Upper lobe of right lung (tissue), 1 donor: ENCODE data around the gene JAG2. TPM values are rescaled to one million over a fixed set of nuclear protein-coding genes. Genes with fewer than 3 reads are reported as not detected.

ENCODE experiments used
- ATAC-seq: fragments of 200-7000 bp; cut with Tn5 transposase; one replicate; pipeline ENCODE4 v1.9.1; 2020; ENCODE audit warnings: mild to moderate bottlenecking, moderate library complexity
- DNase-seq: peaks from one replicate; pipeline ENCODE4 v3.0.0-alpha.2; 2020
- H3K27ac ChIP-seq: fragments of 200-600 bp; one replicate; pipeline ENCODE4 v1.8.0; 2022
- H3K27me3 ChIP-seq: fragments of 200-600 bp; one replicate; pipeline ENCODE4 v1.8.0; 2022; ENCODE audit warnings: mild to moderate bottlenecking
- H3K36me3 ChIP-seq: fragments of 200-600 bp; one replicate; pipeline ENCODE4 v1.8.0; 2022
- H3K4me1 ChIP-seq: fragments of 200-600 bp; one replicate; pipeline ENCODE4 v1.8.0; 2022
- H3K4me3 ChIP-seq: fragments of 200-600 bp; one replicate; pipeline ENCODE4 v1.8.0; 2022; ENCODE audit warnings: mild to moderate bottlenecking
- H3K9me3 ChIP-seq: fragments of 200-600 bp; one replicate; pipeline ENCODE4 v1.8.0; 2022
- CTCF ChIP-seq: fragments of 200-600 bp; IDR thresholded peaks from one replicate; pipeline ENCODE4 v1.8.0; 2022; ENCODE audit warnings: antibody characterized with exemption
- intact Hi-C: fragments of 100-400 bp; cut with DNase I; formaldehyde crosslinking; loops from one replicate; pipeline ENCODE4 v1.11.0; 2022
- total RNA-seq: library from RNA; stranded (reverse); fragmentation: NEBNext Ultra II Directional; extraction: Animal tissue kit (Norgen Biotek cat#: 25700); gene quantifications from one replicate; pipeline ENCODE4 v1.2.1, GENCODE V29; 2021
- donor health status: DM: no; HTN: yes; CAD: no; lungs with severe emphysema.

Gene JAG2
- total RNA-seq, 1 donor from 2014 or later, result 31.2 TPM

- Histone ChIP-seq H3K9me3 (no peaks in the 10 kb centered on the region), H3K27me3 (peaks cover 6% of the 10 kb centered on the region), H3K27ac (no peak overlapping the region), H3K36me3 (no peaks in the 10 kb centered on the region), H3K4me1 (peaks cover 9% of the 10 kb centered on the region), H3K4me3 (no peak overlapping the region)
- no peak for ATAC-seq
- no peak for TF ChIP-seq CTCF
- intact Hi-C loops, result no loop called here
- no peak for DNase-seq
Observed at GRCh38 chr14:105185973-105186372, 17.4 kb upstream of the JAG2 start.

GRCh38 chr14:105185001-105185400 is 16.4 kb upstream of the JAG2 start:
- intact Hi-C loops, result no loop called here
- no peaks in the 10 kb centered on the region for H3K9me3 ChIP-seq
- H3K4me1 ChIP-seq, result peaks cover 16% of the 10 kb centered on the region
- H3K27me3 ChIP-seq, result peaks cover 5% of the 10 kb centered on the region
- ATAC-seq, result no peak
- no peak for TF ChIP-seq CTCF
- no peak for DNase-seq
- no peak overlapping the region for H3K27ac ChIP-seq
- H3K4me3 ChIP-seq, result no peak overlapping the region
- no peaks in the 10 kb centered on the region for H3K36me3 ChIP-seq

GRCh38 chr14:105184461-105184860 is 15.9 kb upstream of the JAG2 start:
- H3K27me3 ChIP-seq, result peaks cover 5% of the 10 kb centered on the region
- ATAC-seq (no peak), DNase-seq (no peak)
- intact Hi-C loops, result no loop called here
- no peak overlapping the region for H3K4me3 ChIP-seq
- no peaks in the 10 kb centered on the region for H3K9me3 ChIP-seq
- TF ChIP-seq CTCF, result no peak
- H3K27ac ChIP-seq, result no peak overlapping the region
- H3K36me3 ChIP-seq, result no peaks in the 10 kb centered on the region
- peaks cover 16% of the 10 kb centered on the region for H3K4me1 ChIP-seq

- H3K27me3 ChIP-seq, result no peaks in the 10 kb centered on the region
- H3K27ac ChIP-seq, result peak overlapping the region; percentile 8
- TF ChIP-seq CTCF, result no peak
- no peaks in the 10 kb centered on the region for H3K9me3 ChIP-seq
- ATAC-seq (peak; percentile 1), DNase-seq (no peak)
- peaks cover 16% of the 10 kb centered on the region for H3K4me1 ChIP-seq
- H3K4me3 ChIP-seq, result no peak overlapping the region
- intact Hi-C loops, result no loop called here
- no peaks in the 10 kb centered on the region for H3K36me3 ChIP-seq
Observed at GRCh38 chr14:105182296-105183020, 13.9 kb upstream of the JAG2 start.

GRCh38 chr14:105181549-105182295 is 13.1 kb upstream of the JAG2 start:
- peaks cover 16% of the 10 kb centered on the region for H3K4me1 ChIP-seq
- TF ChIP-seq CTCF, result no peak
- DNase-seq (no peak), ATAC-seq (no peak)
- intact Hi-C loops, result no loop called here
- no peaks in the 10 kb centered on the region for H3K27me3 ChIP-seq
- H3K27ac ChIP-seq, result no peak overlapping the region
- no peaks in the 10 kb centered on the region for H3K9me3 ChIP-seq
- no peaks in the 10 kb centered on the region for H3K36me3 ChIP-seq
- H3K4me3 ChIP-seq, result peak overlapping the region; percentile 59
